Measurements from ENCODE around the gene CPSF4L. TPM values are rescaled to one million over a fixed set of nuclear protein-coding genes. Genes with fewer than 3 reads are reported as not detected.

The CPSF4L gene
- total and polyA plus RNA-seq, 2 of the 13 experiments (the other 11 are each of a cell fraction or from before 2014, with no cell fraction given): 0.73 to 1.6 TPM

DNA sequence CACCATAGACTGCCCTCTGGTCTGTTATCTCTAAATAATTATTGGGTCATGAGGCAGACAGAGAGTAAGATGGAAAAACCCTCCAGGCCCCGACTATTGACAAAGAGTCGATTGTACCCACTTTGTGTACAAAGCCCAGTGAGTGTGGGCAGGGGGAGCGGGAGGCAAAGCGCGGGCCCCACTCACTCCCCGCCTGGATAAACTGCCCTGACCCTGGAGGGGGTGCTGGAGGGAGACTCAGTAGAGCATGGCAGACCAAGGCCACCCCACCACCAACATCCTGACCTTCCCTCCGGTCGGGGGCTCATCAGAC is 11.2 kb upstream of the CPSF4L start (continued):
- TF ChIP-seq, protein P1, sequence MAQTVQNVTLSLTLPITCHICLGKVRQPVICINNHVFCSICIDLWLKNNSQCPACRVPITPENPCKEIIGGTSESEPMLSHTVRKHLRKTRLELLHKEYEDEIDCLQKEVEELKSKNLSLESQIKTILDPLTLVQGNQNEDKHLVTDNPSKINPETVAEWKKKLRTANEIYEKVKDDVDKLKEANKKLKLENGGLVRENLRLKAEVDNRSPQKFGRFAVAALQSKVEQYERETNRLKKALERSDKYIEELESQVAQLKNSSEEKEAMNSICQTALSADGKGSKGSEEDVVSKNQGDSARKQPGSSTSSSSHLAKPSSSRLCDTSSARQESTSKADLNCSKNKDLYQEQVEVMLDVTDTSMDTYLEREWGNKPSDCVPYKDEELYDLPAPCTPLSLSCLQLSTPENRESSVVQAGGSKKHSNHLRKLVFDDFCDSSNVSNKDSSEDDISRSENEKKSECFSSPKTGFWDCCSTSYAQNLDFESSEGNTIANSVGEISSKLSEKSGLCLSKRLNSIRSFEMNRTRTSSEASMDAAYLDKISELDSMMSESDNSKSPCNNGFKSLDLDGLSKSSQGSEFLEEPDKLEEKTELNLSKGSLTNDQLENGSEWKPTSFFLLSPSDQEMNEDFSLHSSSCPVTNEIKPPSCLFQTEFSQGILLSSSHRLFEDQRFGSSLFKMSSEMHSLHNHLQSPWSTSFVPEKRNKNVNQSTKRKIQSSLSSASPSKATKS (CRISPR knock-in tag; IDR thresholded peaks at IDR 0.05): no peak
- TF ChIP-seq, protein P2, sequence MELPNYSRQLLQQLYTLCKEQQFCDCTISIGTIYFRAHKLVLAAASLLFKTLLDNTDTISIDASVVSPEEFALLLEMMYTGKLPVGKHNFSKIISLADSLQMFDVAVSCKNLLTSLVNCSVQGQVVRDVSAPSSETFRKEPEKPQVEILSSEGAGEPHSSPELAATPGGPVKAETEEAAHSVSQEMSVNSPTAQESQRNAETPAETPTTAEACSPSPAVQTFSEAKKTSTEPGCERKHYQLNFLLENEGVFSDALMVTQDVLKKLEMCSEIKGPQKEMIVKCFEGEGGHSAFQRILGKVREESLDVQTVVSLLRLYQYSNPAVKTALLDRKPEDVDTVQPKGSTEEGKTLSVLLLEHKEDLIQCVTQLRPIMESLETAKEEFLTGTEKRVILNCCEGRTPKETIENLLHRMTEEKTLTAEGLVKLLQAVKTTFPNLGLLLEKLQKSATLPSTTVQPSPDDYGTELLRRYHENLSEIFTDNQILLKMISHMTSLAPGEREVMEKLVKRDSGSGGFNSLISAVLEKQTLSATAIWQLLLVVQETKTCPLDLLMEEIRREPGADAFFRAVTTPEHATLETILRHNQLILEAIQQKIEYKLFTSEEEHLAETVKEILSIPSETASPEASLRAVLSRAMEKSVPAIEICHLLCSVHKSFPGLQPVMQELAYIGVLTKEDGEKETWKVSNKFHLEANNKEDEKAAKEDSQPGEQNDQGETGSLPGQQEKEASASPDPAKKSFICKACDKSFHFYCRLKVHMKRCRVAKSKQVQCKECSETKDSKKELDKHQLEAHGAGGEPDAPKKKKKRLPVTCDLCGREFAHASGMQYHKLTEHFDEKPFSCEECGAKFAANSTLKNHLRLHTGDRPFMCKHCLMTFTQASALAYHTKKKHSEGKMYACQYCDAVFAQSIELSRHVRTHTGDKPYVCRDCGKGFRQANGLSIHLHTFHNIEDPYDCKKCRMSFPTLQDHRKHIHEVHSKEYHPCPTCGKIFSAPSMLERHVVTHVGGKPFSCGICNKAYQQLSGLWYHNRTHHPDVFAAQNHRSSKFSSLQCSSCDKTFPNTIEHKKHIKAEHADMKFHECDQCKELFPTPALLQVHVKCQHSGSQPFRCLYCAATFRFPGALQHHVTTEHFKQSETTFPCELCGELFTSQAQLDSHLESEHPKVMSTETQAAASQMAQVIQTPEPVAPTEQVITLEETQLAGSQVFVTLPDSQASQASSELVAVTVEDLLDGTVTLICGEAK (IDR thresholded peaks at IDR 0.05): no peak
- TF ChIP-seq, protein P2 (CRISPR knock-in tag; IDR thresholded peaks at IDR 0.05): peak; percentile 88
- TF ChIP-seq CENPT (CRISPR knock-in tag; IDR thresholded peaks at IDR 0.05; ENCODE audit: low read depth) (no peak), RFXAP (CRISPR knock-in tag; IDR thresholded peaks at IDR 0.05; ENCODE audit: borderline replicate concordance) (peak; percentile 51; the same call in 1 of the 2 replicates), ZNF652 (CRISPR knock-in tag; IDR thresholded peaks at IDR 0.05; ENCODE audit: borderline replicate concordance, low read depth) (0 out of 2 replicates have a peak, but pooled peaks have one; percentile 40), RFX3 (CRISPR knock-in tag; IDR thresholded peaks at IDR 0.05) (no peak), HNRNPL (IDR thresholded peaks at IDR 0.05; ENCODE audit: low read depth, low read length) (peak; percentile 99), FOXO1 (CRISPR knock-in tag; IDR thresholded peaks at IDR 0.05) (peak; percentile 94), NFE2 (CRISPR knock-in tag; IDR thresholded peaks at IDR 0.05) (no peak), ZNF335 (CRISPR knock-in tag; IDR thresholded peaks at IDR 0.05) (no peak)
- TF ChIP-seq, protein P3, sequence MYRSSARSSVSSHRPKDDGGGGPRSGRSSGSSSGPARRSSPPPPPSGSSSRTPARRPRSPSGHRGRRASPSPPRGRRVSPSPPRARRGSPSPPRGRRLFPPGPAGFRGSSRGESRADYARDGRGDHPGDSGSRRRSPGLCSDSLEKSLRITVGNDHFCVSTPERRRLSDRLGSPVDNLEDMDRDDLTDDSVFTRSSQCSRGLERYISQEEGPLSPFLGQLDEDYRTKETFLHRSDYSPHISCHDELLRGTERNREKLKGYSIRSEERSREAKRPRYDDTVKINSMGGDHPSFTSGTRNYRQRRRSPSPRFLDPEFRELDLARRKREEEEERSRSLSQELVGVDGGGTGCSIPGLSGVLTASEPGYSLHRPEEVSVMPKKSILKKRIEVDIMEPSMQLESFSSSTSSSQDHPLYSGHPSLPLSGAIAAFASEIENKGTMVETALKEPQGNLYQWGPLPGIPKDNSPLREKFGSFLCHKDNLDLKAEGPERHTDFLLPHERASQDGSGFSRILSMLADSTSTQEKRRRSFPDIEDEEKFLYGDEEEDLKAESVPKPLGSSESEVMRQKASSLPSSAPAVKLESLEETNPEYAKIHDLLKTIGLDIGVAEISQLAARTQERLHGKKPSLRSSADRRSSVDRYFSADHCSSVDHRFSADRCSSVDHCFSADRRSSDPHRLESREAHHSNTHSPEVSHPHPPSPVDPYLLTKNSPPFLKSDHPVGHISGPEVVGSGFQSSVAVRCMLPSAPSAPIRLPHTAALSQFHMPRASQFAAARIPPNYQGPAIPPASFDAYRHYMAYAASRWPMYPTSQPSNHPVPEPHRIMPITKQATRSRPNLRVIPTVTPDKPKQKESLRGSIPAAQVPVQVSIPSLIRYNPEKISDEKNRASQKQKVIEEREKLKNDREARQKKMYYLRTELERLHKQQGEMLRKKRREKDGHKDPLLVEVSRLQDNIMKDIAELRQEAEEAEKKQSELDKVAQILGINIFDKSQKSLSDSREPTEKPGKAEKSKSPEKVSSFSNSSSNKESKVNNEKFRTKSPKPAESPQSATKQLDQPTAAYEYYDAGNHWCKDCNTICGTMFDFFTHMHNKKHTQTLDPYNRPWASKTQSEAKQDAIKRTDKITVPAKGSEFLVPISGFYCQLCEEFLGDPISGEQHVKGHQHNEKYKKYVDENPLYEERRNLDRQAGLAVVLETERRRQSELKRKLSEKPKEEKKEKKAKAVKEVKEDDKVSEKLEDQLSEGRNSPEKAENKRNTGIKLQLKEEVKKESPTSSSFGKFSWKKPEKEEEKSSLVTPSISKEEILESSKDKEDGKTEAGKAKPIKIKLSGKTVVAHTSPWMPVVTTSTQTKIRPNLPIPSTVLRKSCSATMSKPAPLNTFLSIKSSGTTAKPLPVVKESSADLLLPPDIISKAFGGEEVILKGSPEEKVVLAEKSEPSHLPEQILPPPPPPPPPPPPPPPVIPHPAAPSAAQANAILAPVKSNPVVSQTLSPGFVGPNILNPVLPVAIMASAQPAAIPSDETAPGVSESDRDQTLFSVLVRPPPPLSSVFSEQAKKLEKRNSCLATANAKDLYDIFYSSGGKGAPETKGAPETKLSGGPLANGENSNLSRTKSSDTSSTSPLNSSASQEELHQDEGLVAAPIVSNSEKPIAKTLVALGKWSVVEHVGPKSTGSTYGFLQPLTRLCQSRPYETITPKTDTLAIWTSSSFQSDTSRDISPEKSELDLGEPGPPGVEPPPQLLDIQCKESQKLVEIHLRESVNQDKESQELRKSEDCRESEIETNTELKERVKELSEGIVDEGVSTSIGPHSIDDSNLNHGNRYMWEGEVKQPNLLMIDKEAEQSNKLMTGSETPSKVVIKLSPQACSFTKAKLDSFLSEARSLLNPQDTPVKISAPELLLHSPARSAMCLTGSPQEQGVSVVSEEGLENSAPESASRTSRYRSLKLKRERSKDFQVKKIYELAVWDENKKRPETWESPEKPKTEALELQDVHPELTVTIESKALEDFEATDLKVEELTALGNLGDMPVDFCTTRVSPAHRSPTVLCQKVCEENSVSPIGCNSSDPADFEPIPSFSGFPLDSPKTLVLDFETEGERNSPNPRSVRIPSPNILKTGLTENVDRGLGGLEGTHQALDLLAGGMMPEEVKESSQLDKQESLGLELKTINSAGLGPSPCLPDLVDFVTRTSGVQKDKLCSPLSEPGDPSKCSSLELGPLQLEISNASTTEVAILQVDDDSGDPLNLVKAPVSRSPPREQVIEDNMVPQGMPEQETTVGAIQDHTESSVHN (CRISPR knock-in tag; IDR thresholded peaks at IDR 0.05): no peak

All from HepG2 (cell line).